Activated CD8-positive, alpha-beta memory T cell treated with anti-CD3 and anti-CD28 coated beads, Interleukin-2, amount 50 U/mL, for 1 hour (primary cell): ENCODE data around the gene SLC5A8.

Experiments
- DNase-seq: peaks from one replicate; pipeline ENCODE4 v3.0.0-alpha.2; 2020; ENCODE audit errors: extremely low read depth

The SLC5A8 gene

DNA sequence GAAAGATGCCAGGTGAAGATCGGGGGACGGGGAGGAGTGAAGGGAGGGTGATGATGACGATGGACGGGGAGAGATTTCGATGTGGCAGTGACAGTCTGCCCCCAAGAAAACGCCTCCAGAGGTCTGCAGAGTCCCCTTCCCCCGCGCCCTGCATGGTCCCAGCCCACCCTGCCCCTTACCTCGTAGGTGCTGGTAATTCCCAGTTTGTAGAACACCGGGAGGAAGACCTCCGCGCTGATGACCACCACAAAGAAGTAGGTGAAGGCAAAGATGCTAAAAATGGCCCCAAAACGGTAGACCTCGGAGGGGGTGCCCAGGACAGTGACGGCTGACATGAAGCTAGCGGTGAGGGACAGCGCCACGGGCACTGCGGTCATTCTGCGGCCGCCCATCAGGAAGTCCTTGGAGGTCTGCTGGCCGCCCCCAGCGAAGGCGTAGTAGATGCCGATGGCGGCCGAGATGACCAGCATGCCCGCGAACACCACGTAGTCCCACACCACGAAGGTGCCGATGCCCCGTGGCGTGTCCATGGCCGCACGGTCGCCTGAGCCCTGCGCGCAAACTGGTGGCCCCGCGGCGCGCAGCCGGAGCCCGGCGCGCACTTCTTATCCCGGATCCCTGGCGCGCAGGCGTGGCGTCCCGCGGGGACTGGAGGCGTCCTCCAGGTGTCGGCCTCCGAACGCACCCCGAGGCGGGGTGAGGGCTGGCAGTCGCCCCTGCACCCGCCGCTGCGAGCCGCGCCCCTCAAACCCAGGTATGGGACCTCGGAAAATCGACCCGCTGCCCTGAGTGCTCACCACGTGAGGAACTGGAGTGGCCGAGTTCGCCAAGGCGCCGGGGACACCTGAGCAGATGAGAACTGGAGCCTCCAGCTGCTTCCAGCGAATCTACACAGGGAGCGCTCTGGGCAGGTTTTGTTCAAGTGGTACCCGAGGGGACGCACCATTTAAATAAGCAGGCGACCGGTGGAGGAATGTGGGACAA, at the start of gene SLC5A8:
TSS of gene SLC5A8 (minus strand) at position 920 of the 984 bp plus-strand sequence. CDS start at position 530, 390 bp downstream.
- no peak for DNase-seq

GRCh38 chr12:101257357-101257756, 47.3 kb upstream of the SLC5A8 start:
- DNase-seq = no peak

GRCh38 chr12:101256266-101256665, 46.2 kb upstream of the SLC5A8 start:
- DNase-seq = no peak

- DNase-seq = no peak
Measured at GRCh38 chr12:101243616-101244015, 33.6 kb upstream of the SLC5A8 start.

GRCh38 chr12:101243074-101243473, 33.0 kb upstream of the SLC5A8 start:
- no peak for DNase-seq

DNA sequence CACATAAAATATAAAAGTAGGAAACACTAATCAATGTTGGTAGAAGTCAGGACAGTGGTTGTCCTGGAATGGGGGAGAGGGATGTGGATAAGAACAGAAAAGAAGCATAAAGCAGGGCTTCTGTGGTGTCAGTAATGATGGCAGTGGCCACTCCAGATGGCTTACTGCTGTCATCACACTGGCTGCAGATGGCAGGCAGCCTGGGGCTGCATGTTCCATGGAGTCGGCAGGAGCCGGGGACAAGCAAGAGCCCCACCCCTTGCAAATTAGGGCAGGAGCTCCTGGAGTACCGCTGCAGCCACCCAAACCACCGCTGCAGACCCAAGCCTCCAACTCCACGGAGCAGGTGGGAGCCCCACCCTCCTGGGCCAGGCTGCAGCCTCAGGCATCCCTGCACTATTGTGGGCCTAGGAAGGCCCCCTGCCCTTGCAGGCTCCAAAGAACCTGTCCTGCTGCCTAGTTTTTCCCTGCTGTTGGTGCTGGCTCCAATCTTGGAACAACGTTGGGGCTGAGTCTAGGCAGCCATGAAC, 28.8 kb upstream of the SLC5A8 start:
- DNase-seq = no peak

- no peak for DNase-seq
Measured at GRCh38 chr12:101238306-101238705, 28.3 kb upstream of the SLC5A8 start.

- DNase-seq = no peak
Measured at GRCh38 chr12:101235686-101236085, 25.6 kb upstream of the SLC5A8 start.

- no peak for DNase-seq
Measured at GRCh38 chr12:101231636-101232035, 21.6 kb upstream of the SLC5A8 start.

DNA sequence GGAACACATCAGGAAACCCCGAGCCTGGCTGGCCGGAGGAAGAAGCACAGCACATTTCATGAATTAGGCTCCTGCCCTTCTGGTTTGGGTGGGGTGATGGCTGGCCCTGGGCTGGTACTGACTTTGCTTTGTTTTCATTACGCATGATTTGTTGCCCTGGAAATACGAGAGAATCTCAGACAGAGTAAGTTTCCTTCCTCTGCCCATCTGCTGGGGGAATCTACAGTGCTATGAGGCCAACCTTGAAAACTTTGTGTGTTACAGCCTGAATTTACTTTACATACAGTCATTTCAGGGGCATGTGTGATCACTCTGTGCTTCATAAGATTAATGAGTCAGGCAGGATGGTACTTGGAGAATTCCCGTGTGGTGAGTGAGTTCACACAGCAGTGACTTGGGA, 20.5 kb upstream of the SLC5A8 start:
- no peak for DNase-seq

DNA sequence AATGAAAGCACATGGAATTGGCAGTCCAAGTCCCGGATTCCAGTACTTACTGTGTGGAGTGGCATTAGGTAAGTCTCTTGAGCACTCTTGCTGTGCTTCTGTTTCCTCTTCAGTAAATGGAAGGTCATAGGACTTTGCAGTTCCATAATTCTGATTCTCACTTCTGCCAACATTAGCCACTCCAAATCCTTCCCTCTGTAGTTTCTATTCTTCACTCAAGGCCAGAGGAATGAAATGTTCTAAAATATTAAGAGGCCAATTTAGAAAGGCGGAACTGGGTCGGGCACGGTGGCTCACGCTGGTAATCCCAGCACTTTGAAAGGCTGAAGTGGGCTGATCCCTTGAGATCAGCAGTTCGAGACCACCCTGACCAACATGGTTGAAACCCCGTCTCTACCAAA, 19.8 kb upstream of the SLC5A8 start:
- DNase-seq = no peak

DNA sequence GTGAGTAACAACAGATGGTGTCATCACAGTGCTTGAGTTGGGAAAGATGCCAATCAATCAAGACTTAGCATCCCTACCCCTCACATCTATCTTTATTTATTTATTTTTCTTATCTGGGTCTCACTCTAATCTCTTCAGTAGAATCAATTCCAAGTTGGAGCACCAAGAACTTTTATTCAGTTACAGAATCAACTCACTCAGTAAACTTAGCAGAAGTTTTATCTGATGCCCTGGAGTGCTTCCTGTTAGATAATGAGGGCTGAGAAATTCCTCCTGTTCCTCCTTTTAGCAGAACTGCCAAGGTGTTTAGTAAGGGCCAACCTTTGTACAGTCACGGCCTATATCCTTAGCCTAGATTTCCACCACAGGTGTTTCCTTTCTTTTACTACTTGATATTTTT, 11.3 kb upstream of the SLC5A8 start:
- no peak for DNase-seq

GRCh38 chr12:101216810-101217209, 6.8 kb upstream of the SLC5A8 start:
- DNase-seq = no peak

DNA sequence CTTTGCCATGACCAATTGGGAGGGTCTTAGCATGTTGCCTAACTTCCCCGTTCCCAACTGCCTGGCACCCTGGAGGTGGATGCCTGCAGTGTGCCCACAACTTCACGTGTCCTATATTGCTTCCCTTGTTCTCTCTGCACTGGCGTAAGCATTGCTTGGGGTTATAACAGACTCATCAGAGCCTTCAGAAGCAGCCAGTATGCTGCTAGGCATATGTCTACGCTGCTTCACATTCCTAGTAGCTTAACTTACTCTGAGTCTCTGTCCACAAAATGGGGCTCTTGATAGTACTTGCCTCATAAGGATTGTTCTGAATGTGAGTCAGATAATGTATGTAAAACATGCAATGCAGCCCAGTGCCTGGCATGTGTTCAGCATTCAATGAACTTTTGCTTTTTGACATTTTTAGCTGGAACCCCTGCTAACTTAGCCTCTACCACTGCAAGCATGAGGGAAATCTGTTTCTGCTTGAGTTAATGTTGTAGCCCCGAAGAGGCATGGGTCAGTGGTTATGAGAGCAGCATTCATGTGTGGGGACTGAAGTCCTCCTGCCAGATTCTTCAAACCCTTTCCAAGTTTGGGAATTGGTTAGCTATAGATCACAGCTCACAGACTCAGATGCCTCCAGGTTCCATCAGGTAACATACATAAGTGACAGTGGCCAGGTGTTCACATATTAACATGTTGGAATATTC, 2.8 kb downstream of the SLC5A8 start:
- no peak for DNase-seq

- no peak for DNase-seq
Measured at GRCh38 chr12:101204602-101205304, 5.3 kb downstream of the SLC5A8 start.

GRCh38 chr12:101200824-101201223, 9.2 kb downstream of the SLC5A8 start:
- DNase-seq = no peak

- DNase-seq = no peak
Measured at GRCh38 chr12:101200145-101200544, 9.9 kb downstream of the SLC5A8 start.

DNA sequence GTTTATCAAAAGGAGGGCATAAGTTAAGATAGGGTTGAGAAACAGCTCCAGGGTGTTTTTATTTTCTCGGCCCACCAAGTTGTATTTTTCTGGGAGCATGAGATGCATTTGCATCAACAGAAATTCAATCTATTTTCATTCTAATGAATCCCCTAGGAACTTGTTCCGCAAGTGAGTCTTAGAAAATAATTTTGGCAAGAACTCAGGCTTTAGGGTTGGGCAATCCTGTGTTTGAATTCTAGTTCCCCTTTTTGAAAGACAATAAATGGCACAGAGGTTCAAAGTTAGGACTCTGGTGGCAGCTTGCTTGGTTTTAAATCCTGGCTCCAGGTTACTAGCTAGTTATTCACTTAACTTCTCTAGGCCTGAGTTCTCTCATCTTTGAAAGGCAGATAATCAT, 23.7 kb downstream of the SLC5A8 start:
- DNase-seq = no peak

DNA sequence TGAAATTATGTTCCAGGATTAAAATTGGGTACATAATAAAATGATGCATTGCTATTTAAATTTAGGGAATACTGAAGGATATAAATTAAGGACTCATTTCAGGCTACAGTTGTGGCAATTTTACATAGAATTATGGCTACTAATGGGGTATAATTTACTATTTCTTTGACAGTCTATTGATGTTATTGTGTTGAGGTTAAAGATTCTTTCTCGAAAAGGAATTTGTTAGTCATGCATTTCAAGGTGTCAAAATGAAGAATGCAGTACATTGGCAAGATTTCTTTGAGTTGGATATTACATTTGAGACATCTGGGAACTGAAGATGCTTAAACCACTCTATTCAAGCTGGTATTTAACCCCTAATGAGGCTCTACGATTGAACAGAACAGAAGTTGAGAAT, 28.3 kb downstream of the SLC5A8 start:
- DNase-seq = no peak

- no peak for DNase-seq
Measured at GRCh38 chr12:101174541-101174940, 35.5 kb downstream of the SLC5A8 start.

DNA sequence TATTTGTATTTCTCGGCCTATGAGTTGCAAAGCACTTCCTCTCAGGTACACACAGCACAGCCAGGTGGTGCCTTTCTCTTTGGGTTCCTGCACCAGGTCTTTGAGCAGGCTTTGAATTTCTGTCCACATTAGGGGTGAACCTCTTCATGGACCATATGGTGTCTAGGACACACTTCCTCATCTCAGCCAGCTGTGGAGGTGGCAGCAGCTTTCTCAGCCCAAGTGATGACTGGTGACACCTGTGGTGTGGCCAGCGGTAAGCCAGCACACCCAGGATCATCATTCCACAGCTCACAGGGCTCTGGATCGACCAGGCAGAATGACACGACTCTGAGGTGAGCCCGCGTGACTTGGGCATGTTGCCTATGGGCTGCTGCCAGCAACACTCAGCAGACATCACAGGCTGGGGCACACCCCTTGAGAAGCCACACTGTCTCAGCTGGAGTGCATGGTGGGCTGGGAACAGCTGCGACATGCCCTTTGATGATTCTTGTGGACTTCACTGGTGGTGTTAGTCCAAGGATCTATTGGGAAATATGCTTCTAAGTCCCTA, 36.8 kb downstream of the SLC5A8 start:
- no peak for DNase-seq

- no peak for DNase-seq
Measured at GRCh38 chr12:101172316-101172715, 37.7 kb downstream of the SLC5A8 start.
